ENCODE data around the gene HLA-DMB.

HLA-DMB gene

DNA sequence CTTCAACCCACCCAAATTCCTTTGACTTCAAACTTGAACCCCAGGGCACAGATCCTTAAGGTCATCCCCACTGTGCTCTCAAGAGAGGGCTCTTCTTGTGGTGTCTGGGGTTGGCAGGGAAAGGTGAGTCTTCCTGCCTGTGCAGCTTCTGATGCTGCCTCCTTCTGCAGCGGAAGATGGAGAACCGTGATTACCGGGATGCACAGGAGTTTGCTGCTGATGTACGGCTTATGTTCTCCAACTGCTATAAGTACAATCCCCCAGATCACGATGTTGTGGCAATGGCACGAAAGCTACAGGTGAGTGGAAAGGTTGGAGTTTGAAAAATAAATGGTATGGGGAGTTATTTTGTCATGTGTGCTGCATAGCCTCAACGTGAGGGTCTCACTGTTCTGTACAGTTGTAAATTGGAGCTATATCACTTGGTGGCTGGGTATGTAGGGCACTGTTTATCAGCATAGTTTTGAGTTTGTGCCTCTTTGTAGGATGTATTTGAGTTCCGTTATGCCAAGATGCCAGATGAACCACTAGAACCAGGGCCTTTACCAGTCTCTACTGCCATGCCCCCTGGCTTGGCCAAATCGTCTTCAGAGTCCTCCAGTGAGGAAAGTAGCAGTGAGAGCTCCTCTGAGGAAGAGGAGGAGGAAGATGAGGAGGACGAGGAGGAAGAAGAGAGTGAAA is 36.6 kb upstream of the HLA-DMB start:
- Histone ChIP-seq H3K27me3 (ENCODE audit: control insufficient read depth in 1 of 2, insufficient read depth in 2 of 2, low read length in 2 of 2) (no peaks in the 10 kb centered on the region), H3K36me3 (ENCODE audit: insufficient read depth, low read length) (peaks cover 83% of the 10 kb centered on the region), H3K4me3 (ENCODE audit: low read depth in 1 of 2, low read length in 2 of 2) (no peak overlapping the region), H3K9ac (ENCODE audit: low read length) (no peak overlapping the region), H3K27ac (ENCODE audit: low read depth, low read length) (no peak overlapping the region), H3K4me1 (ENCODE audit: insufficient read depth, low read length) (peaks cover 42% of the 10 kb centered on the region), H3K9me3 (ENCODE audit: low read length) (no peaks in the 10 kb centered on the region)

DNA sequence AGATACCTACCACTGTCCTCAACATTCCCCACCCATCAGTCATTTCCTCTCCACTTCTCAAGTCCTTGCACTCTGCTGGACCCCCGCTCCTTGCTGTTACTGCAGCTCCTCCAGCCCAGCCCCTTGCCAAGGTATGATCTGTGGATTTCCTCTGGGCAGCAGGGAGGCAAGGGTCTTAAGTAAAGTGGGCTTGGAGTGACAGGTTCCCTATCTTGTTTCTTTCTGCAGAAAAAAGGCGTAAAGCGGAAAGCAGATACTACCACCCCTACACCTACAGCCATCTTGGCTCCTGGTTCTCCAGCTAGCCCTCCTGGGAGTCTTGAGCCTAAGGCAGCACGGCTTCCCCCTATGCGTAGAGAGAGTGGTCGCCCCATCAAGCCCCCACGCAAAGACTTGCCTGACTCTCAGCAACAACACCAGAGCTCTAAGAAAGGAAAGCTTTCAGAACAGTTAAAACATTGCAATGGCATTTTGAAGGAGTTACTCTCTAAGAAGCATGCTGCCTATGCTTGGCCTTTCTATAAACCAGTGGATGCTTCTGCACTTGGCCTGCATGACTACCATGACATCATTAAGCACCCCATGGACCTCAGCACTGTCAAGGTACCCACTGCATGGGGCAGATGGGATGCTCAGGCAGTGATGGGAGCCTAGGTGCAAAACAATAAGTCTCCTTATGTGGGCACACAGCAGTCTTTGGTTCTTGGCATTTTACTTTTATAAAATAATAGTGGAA is 35.7 kb upstream of the HLA-DMB start:
- no peak overlapping the region for H3K27ac ChIP-seq (ENCODE audit: low read depth, low read length)
- H3K27me3 ChIP-seq (ENCODE audit: control insufficient read depth in 1 of 2, insufficient read depth in 2 of 2, low read length in 2 of 2), result no peaks in the 10 kb centered on the region
- peaks cover 80% of the 10 kb centered on the region for H3K36me3 ChIP-seq (ENCODE audit: insufficient read depth, low read length)
- peaks cover 33% of the 10 kb centered on the region for H3K4me1 ChIP-seq (ENCODE audit: insufficient read depth, low read length)
- no peak overlapping the region for H3K4me3 ChIP-seq (ENCODE audit: low read depth in 1 of 2, low read length in 2 of 2)
- no peaks in the 10 kb centered on the region for H3K9me3 ChIP-seq (ENCODE audit: low read length)
- H3K9ac ChIP-seq (ENCODE audit: low read length), result no peak overlapping the region

DNA sequence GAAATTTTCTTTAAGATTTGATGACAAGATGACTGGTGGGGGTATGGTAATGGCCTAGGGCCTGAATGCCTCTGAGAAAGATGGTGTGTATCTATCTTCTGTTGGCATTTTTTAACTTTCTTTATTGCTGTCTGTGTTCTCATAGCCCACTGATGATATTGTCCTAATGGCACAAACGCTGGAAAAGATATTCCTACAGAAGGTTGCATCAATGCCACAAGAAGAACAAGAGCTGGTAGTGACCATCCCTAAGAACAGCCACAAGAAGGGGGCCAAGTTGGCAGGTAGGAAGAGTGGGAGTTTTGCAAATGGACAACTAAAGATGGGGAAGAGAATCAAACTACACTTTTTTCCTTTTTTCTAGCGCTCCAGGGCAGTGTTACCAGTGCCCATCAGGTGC is 35.1 kb upstream of the HLA-DMB start:
- peaks cover 31% of the 10 kb centered on the region for H3K4me1 ChIP-seq (ENCODE audit: insufficient read depth, low read length)
- H3K27me3 ChIP-seq (ENCODE audit: control insufficient read depth in 1 of 2, insufficient read depth in 2 of 2, low read length in 2 of 2), result no peaks in the 10 kb centered on the region
- H3K36me3 ChIP-seq (ENCODE audit: insufficient read depth, low read length), result peaks cover 74% of the 10 kb centered on the region
- no peaks in the 10 kb centered on the region for H3K9me3 ChIP-seq (ENCODE audit: low read length)
- no peak overlapping the region for H3K9ac ChIP-seq (ENCODE audit: low read length)
- no peak overlapping the region for H3K4me3 ChIP-seq (ENCODE audit: low read depth in 1 of 2, low read length in 2 of 2)
- H3K27ac ChIP-seq (ENCODE audit: low read depth, low read length), result no peak overlapping the region

DNA sequence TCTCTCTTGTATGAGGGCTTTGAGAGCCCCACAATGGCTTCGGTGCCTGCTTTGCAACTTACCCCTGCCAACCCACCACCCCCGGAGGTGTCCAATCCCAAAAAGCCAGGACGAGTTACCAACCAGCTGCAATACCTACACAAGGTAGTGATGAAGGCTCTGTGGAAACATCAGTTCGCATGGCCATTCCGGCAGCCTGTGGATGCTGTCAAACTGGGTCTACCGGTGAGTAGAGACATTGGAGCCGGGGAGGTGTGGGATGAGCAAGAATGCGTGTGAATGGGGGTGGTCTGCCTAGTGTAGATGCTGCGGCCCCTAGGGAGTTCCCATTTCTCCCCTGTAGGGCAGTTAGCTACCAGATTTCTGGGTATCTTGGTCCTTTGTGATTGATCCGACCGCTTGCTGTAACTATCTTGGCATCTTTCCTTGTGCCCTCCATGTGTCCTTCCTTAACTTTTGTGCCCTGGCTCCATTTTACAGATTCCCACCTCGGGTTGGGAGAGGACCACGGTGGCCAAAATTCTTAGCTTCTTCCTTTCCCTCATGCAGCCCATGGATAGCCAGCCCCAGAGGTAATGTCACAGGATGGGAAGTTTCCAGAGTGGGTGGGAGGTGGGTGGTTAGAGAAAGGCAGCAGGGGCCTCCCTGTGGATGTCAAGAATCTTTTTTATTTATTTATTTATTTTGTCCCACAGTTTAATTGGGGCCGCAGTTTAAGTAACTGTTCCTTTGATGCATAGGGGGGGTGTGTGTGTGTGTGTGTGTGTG is 33.9 kb upstream of the HLA-DMB start:
- Histone ChIP-seq H3K27me3 (ENCODE audit: control insufficient read depth in 1 of 2, insufficient read depth in 2 of 2, low read length in 2 of 2) (no peaks in the 10 kb centered on the region), H3K27ac (ENCODE audit: low read depth, low read length) (peak overlapping the region; percentile 48), H3K4me1 (ENCODE audit: insufficient read depth, low read length) (peaks cover 31% of the 10 kb centered on the region), H3K9me3 (ENCODE audit: low read length) (no peaks in the 10 kb centered on the region), H3K4me3 (ENCODE audit: low read depth in 1 of 2, low read length in 2 of 2) (peak overlapping the region; percentile 82 to 83), H3K36me3 (ENCODE audit: insufficient read depth, low read length) (peaks cover 63% of the 10 kb centered on the region), H3K9ac (ENCODE audit: low read length) (peak overlapping the region; percentile 62)

DNA sequence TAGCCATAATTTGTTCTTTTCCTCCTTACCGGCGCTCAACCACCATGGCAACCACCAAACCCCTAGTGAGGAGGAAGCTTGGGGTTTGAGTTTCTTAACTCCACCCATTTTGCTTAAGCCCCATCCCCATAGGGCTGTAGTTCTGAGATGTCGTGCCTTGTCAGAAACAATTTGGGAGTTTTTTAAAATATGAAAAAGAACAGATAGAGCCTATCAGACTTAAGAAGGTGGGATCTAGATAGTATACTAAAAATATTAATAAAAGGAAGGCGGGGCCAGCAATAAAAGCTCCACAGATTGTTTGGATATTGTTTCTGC is 33.1 kb upstream of the HLA-DMB start:
- Histone ChIP-seq H3K27me3 (ENCODE audit: control insufficient read depth in 1 of 2, insufficient read depth in 2 of 2, low read length in 2 of 2) (no peaks in the 10 kb centered on the region), H3K9me3 (ENCODE audit: low read length) (no peaks in the 10 kb centered on the region), H3K36me3 (ENCODE audit: insufficient read depth, low read length) (peaks cover 55% of the 10 kb centered on the region), H3K4me3 (ENCODE audit: low read depth in 1 of 2, low read length in 2 of 2) (peak overlapping the region; percentile 82 to 83), H3K9ac (ENCODE audit: low read length) (peak overlapping the region; percentile 69), H3K27ac (ENCODE audit: low read depth, low read length) (peak overlapping the region; percentile 48), H3K4me1 (ENCODE audit: insufficient read depth, low read length) (peaks cover 31% of the 10 kb centered on the region)

DNA sequence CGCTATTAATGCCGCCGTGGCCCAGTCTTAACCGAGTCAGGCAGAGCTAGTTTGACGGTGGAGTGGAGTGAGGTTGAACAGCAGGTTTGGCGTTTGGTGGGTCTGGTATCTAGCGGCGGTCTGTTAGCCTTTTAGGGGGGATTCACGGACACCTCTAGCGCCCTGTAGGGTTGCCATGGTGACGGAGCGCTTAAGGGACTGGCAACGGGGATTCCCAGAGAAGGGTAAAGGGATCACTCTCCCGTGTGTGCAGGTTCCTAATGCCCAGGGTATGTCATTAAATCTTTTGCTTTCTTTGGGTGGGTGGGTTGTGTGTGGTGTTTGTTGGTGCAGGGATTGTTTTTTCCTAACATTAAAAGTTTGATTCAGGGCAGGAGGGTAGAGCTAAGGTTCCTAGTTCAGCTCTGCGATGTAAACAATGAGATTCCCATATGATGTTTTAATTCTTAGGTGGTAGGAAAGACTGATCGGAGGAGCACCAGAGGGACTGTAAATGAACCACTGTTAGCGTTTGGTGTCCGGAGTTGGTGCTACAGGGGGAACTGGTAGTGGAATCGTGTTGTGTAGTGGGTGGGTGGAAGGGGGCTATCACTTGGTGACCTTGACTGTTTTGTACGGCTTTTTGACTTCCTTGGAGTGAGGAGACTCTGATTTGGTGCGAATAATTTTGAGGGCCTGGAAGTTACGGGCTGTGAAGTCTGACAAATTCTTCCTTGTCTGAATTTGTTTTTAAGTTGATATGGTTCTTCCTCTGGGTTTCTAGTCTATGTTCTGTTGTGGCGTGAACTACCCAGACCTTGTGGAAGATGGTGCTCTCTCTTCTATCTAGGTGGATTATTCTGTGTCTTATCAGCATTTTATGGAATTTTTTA is 32.6 kb upstream of the HLA-DMB start:
- Histone ChIP-seq H3K4me3 (ENCODE audit: low read depth in 1 of 2, low read length in 2 of 2) (peak overlapping the region; percentile 82 to 83), H3K27ac (ENCODE audit: low read depth, low read length) (peak overlapping the region; percentile 82), H3K36me3 (ENCODE audit: insufficient read depth, low read length) (peaks cover 49% of the 10 kb centered on the region), H3K27me3 (ENCODE audit: control insufficient read depth in 1 of 2, insufficient read depth in 2 of 2, low read length in 2 of 2) (no peaks in the 10 kb centered on the region), H3K9ac (ENCODE audit: low read length) (peak overlapping the region; percentile 69), H3K4me1 (ENCODE audit: insufficient read depth, low read length) (peaks cover 25% of the 10 kb centered on the region), H3K9me3 (ENCODE audit: low read length) (no peaks in the 10 kb centered on the region)

DNA sequence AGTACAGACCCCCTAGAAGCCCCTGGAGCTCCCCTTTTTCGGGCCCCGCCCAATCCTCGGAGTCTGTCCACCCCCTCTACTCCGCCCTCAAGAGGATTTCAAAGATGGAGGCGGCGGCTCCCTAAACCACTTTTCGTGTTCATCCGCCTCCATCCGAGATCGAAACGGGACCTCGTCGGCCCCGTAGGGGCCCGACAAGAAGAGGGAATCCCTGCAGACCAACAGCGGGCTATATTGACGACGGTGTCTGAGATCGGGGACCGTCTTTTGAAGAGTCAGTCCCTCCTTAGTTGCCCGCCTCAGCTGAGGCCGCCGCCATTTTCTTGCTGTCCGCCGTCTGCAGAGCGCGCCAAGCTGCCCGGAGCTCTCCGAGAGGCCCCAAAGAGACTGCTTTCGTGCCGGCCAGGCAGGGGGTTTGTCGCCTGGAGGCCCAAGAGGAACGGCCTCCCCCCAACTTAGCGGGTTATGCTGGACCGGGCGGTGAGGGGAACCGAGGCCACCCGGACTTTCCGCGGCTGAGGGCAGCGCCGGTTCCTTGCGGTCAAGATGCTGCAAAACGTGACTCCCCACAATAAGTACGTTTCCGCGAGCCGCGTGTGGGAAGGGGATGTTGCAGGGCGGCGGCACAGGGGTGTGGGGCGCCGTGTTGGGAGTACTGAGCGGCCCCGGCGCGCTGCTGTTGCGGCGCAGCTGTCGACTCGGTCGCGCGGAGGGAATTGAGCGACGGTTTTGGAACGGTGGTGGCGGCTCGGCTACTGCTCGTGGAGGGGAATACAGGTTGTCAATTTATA is 31.7 kb upstream of the HLA-DMB start:
- Histone ChIP-seq H3K4me1 (ENCODE audit: insufficient read depth, low read length) (peaks cover 27% of the 10 kb centered on the region), H3K27me3 (ENCODE audit: control insufficient read depth in 1 of 2, insufficient read depth in 2 of 2, low read length in 2 of 2) (no peaks in the 10 kb centered on the region), H3K36me3 (ENCODE audit: insufficient read depth, low read length) (peaks cover 42% of the 10 kb centered on the region), H3K9me3 (ENCODE audit: low read length) (no peaks in the 10 kb centered on the region), H3K9ac (ENCODE audit: low read length) (peak overlapping the region; percentile 69), H3K27ac (ENCODE audit: low read depth, low read length) (peak overlapping the region; percentile 82), H3K4me3 (ENCODE audit: low read depth in 1 of 2, low read length in 2 of 2) (peak overlapping the region; percentile 82 to 83)

DNA sequence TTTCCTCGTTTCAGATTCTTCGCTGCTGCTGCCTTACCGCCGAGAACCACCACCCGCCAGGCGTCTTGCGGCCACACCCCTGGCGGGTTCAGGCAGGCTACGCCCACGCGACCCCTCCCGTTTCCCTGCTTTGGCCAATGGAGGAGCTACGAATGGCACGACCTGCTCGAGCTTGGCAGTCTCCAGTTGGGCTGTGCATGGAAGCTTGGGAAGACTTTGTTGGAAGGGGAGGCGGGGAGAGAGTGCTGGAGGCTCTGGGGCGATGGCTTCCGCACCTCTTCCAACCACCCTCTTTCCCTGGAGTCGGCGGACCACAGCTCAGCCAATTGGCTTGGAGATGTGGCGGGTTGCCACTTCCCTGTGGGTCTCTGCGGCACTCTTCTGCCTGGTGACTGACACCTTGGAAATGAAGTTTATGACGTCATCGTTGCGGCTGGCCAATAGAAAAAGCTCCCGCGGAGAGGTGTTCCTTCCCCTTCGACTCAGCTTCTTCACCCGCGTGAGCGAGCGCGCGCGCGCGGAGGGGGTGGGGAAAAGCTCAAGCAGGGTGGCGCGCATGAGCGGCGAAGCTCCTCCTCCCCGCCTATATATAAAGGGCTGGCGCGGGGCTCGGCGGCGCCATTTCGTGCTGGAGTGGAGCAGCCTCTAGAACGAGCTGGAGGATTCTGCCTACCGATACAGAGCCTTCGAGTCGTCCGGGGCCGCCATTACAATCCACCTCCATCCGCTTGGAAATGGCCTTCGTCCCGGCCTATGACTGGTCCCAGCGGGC is 30.9 kb upstream of the HLA-DMB start:
- Histone ChIP-seq H3K27me3 (ENCODE audit: control insufficient read depth in 1 of 2, insufficient read depth in 2 of 2, low read length in 2 of 2) (no peaks in the 10 kb centered on the region), H3K27ac (ENCODE audit: low read depth, low read length) (peak overlapping the region; percentile 100), H3K4me1 (ENCODE audit: insufficient read depth, low read length) (peaks cover 35% of the 10 kb centered on the region), H3K36me3 (ENCODE audit: insufficient read depth, low read length) (peaks cover 34% of the 10 kb centered on the region), H3K9ac (ENCODE audit: low read length) (peak overlapping the region; percentile 100), H3K9me3 (ENCODE audit: low read length) (no peaks in the 10 kb centered on the region), H3K4me3 (ENCODE audit: low read depth in 1 of 2, low read length in 2 of 2) (peak overlapping the region; percentile 82 to 99)

DNA sequence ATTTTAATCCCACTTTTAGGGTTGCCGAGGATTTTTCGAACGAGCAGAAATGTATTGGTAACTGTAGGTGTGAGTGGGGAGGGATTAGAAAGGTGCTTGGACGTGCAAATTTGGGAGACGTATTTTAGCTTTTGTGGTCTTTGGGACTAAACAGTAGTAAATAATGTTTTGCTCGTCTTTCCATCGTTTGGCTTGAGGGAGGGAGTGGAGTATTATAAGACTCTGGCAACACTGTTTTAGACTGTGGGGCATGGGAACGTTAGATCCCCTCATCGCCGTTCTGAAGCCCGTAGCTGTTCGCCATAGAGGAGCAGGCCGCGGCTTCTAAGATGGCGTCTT is 30.4 kb upstream of the HLA-DMB start:
- Histone ChIP-seq H3K4me3 (ENCODE audit: low read depth in 1 of 2, low read length in 2 of 2) (peak overlapping the region; percentile 80 to 99), H3K27me3 (ENCODE audit: control insufficient read depth in 1 of 2, insufficient read depth in 2 of 2, low read length in 2 of 2) (no peaks in the 10 kb centered on the region), H3K27ac (ENCODE audit: low read depth, low read length) (peak overlapping the region; percentile 100), H3K36me3 (ENCODE audit: insufficient read depth, low read length) (peaks cover 28% of the 10 kb centered on the region), H3K9ac (ENCODE audit: low read length) (peak overlapping the region; percentile 100), H3K9me3 (ENCODE audit: low read length) (no peaks in the 10 kb centered on the region), H3K4me1 (ENCODE audit: insufficient read depth, low read length) (peaks cover 34% of the 10 kb centered on the region)

Data from muscle layer of colon (tissue), 2 donors.